Smooth muscle cell (in vitro differentiated cells): ENCODE data around the gene CRLF1. TPM values are rescaled to one million over a fixed set of nuclear protein-coding genes. Genes with fewer than 3 reads are reported as not detected.
"Not testable (repeated sequence)": the region's sequence is repeated elsewhere in the genome, so short reads cannot be mapped to it uniquely, and the experiment has no call there.

Experiments
- DNase-seq: peaks from one replicate; lab custom pipeline; 2025; ENCODE audit not compliant: unreplicated experiment; lab: John Stamatoyannopoulos, UW
- H2AFZ ChIP-seq: fragments of 200-600 bp; sonication (generic); 2 replicates; pipeline ENCODE4 v1.6.0; 2016; ENCODE audit warnings: antibody characterized with exemption, low read depth, mild to moderate bottlenecking
- H3F3A ChIP-seq: fragments of 200-600 bp; sonication (generic); 2 replicates; pipeline ENCODE4 v1.6.0; 2017; ENCODE audit warnings: antibody characterized with exemption, low read depth
- H3K27ac ChIP-seq: fragments of 200-600 bp; sonication (generic); 2 replicates; pipeline ENCODE4 v1.5.1; 2016; ENCODE audit warnings: low read depth, mild to moderate bottlenecking
- H3K27me3 ChIP-seq: fragments of 200-600 bp; sonication (generic); 2 replicates; pipeline ENCODE4 v1.6.1; 2016; ENCODE audit warnings: low read depth, mild to moderate bottlenecking
- H3K36me3 ChIP-seq: fragments of 200-600 bp; sonication (generic); 2 replicates; pipeline ENCODE4 v1.5.1; 2016; ENCODE audit warnings: low read depth
- H3K4me1 ChIP-seq: fragments of 200-600 bp; sonication (generic); 2 replicates; pipeline ENCODE4 v1.5.1; 2016; ENCODE audit warnings: low read depth
- H3K4me2 ChIP-seq: fragments of 200-600 bp; sonication (generic); 2 replicates; pipeline ENCODE4 v1.6.0; 2016; ENCODE audit warnings: mild to moderate bottlenecking
- H3K4me3 ChIP-seq: fragments of 200-600 bp; sonication (generic); 2 replicates; pipeline ENCODE4 v1.5.1; 2016; ENCODE audit warnings: mild to moderate bottlenecking
- H3K79me2 ChIP-seq: fragments of 200-600 bp; sonication (generic); 2 replicates; pipeline ENCODE4 v1.6.0; 2016; ENCODE audit warnings: low read depth, mild to moderate bottlenecking
- H3K9ac ChIP-seq: fragments of 200-600 bp; sonication (generic); 2 replicates; pipeline ENCODE4 v1.6.0; 2016; ENCODE audit warnings: low read depth
- H3K9me3 ChIP-seq: fragments of 200-600 bp; sonication (generic); replicated peaks from 2 replicates; pipeline ENCODE4 v1.5.1; 2016; ENCODE audit warnings: low read depth
- H4K20me1 ChIP-seq: fragments of 200-600 bp; sonication (generic); 2 replicates; pipeline ENCODE4 v1.6.0; 2016; ENCODE audit warnings: low read depth
- CTCF ChIP-seq: fragments of 200-600 bp; sonication (generic); IDR thresholded peaks from 2 replicates; pipeline ENCODE4 v1.5.1; 2017; ENCODE audit warnings: borderline replicate concordance, mild to moderate bottlenecking, antibody characterized with exemption; ENCODE audit not compliant: insufficient read depth, poor library complexity, severe bottlenecking
- WGBS: methylation state at CpG from one replicate; pipeline ENCODE4 v1.1.7; 2016; ENCODE audit warnings: low lambda C conversion rate; 5-methylcytosine and 5-hydroxymethylcytosine counted together
- polyA plus RNA-seq: library from polyadenylated mRNA; unstranded; fragments of >200 nt; fragmentation: Nextera tagmentation; extraction: Ambion mirVana; gene quantifications from 2 replicates; pipeline ENCODE4 v1.2.1, GENCODE V29; 2016
- total RNA-seq: library from RNA; depleted of rRNA; stranded (reverse); fragments of >200 nt; gene quantifications from 2 replicates; pipeline ENCODE4 v1.2.3, GENCODE V29; 2014

The CRLF1 gene
- total and polyA plus RNA-seq, 2 experiments from 2014 or later = 196 to 1,048 TPM

GRCh38 chr19:18593367-18594095 is 13.1 kb downstream of the CRLF1 start:
- Histone ChIP-seq H3K27ac (no peak overlapping the region), H3K4me3 (peak overlapping the region; percentile 43), H2AFZ (no peak overlapping the region), H3K4me2 (peak overlapping the region; percentile 95), H3K27me3 (no peaks in the 10 kb centered on the region), H3K79me2 (no peaks in the 10 kb centered on the region), H3K4me1 (peaks cover 10% of the 10 kb centered on the region), H3K36me3 (no peaks in the 10 kb centered on the region), H3K9ac (no peak overlapping the region), H3F3A (peaks cover 34% of the 10 kb centered on the region), H4K20me1 (peaks cover 44% of the 10 kb centered on the region), H3K9me3 (no peaks in the 10 kb centered on the region)
- no peak for TF ChIP-seq CTCF
- no peak for DNase-seq
- WGBS = 37% methylated on average over 24 of the region's 25 CpGs

- not testable (repeated sequence) for H3K4me3 ChIP-seq, H3K4me2 ChIP-seq, H3K27me3 ChIP-seq, H3K9ac ChIP-seq, H2AFZ ChIP-seq, H3K36me3 ChIP-seq, H3K27ac ChIP-seq, H3K79me2 ChIP-seq, DNase-seq, H3K9me3 ChIP-seq
- Histone ChIP-seq H3K4me1 (peaks cover 10% of the 10 kb centered on the region), H4K20me1 (peaks cover 41% of the 10 kb centered on the region), H3F3A (peaks cover 39% of the 10 kb centered on the region)
- WGBS = 95% methylated on average over 5 of the region's 5 CpGs
Observed at GRCh38 chr19:18592732-18593131, 13.9 kb downstream of the CRLF1 start.

- peaks cover 41% of the 10 kb centered on the region for H4K20me1 ChIP-seq
- H3K9me3 ChIP-seq = no peaks in the 10 kb centered on the region
- H3K4me1 ChIP-seq = peaks cover 10% of the 10 kb centered on the region
- DNase-seq = no peak
- no peaks in the 10 kb centered on the region for H3K36me3 ChIP-seq
- no peaks in the 10 kb centered on the region for H3K79me2 ChIP-seq
- peaks cover 39% of the 10 kb centered on the region for H3F3A ChIP-seq
- H3K27ac ChIP-seq = no peak overlapping the region
- 94% methylated on average over 22 of the region's 22 CpGs for WGBS
- no peaks in the 10 kb centered on the region for H3K27me3 ChIP-seq
- no peak overlapping the region for H2AFZ ChIP-seq
- TF ChIP-seq CTCF = no peak
- no peak overlapping the region for H3K4me2 ChIP-seq
- H3K9ac ChIP-seq = no peak overlapping the region
- no peak overlapping the region for H3K4me3 ChIP-seq
Observed at GRCh38 chr19:18591735-18592385, 14.7 kb downstream of the CRLF1 start.

GRCh38 chr19:18590273-18591272 is 16.0 kb downstream of the CRLF1 start:
- Histone ChIP-seq H3F3A (peaks cover 39% of the 10 kb centered on the region), H3K79me2 (no peaks in the 10 kb centered on the region), H3K27ac (peak overlapping the region; percentile 71), H4K20me1 (peaks cover 31% of the 10 kb centered on the region), H3K9me3 (no peaks in the 10 kb centered on the region), H3K9ac (no peak overlapping the region), H3K4me1 (peaks cover 10% of the 10 kb centered on the region), H3K4me2 (peak overlapping the region; percentile 96), H2AFZ (no peak overlapping the region), H3K4me3 (peak overlapping the region; percentile 95), H3K27me3 (no peaks in the 10 kb centered on the region), H3K36me3 (no peaks in the 10 kb centered on the region)
- TF ChIP-seq CTCF = peak; percentile 55
- DNase-seq = peak; percentile 63
- WGBS = 33% methylated on average over 40 of the region's 40 CpGs
